Measurements from ENCODE around the gene CST9L. TPM values are rescaled to one million over a fixed set of nuclear protein-coding genes. Genes with fewer than 3 reads are reported as not detected.

The CST9L gene
- total RNA-seq, 1 experiment from 2014 or later, result not detected

- ChIA-PET CTCF (no interaction called here), POLR2A (no interaction called here), RAD21 (ENCODE audit: low non-redundant PET in 1 of 2, low total read pairs in 2 of 2, uncharacterized antibody in 2 of 2, unreplicated experiment in 2 of 2) (no interaction called here)
- no peaks in the 10 kb centered on the region for H4K20me1 ChIP-seq (ENCODE audit: insufficient read depth)
- no peaks in the 10 kb centered on the region for H3K79me2 ChIP-seq (ENCODE audit: insufficient read depth, low read length)
- no peaks in the 10 kb centered on the region for H3K36me3 ChIP-seq (ENCODE audit: control insufficient read depth in 1 of 2, insufficient read depth in 2 of 2, low read length in 2 of 2)
- no peak overlapping the region for H2AFZ ChIP-seq (ENCODE audit: low read depth, low read length, poor library complexity, severe bottlenecking)
- TF ChIP-seq JUND (IDR thresholded peaks at IDR 0.05), result no peak
- no TSS peak for BruUV-seq (replicated peaks)
- no peaks in the 10 kb centered on the region for H3K9me3 ChIP-seq (ENCODE audit: control insufficient read depth in 1 of 2, insufficient read depth in 1 of 2, low read depth in 1 of 2, low read length in 2 of 2)
- ATAC-seq (no peak), DNase-seq (ENCODE audit: low read depth, low spot score) (no peak)
- no peaks in the 10 kb centered on the region for H3K9me2 ChIP-seq (ENCODE audit: insufficient read depth)
- peaks cover 6% of the 10 kb centered on the region; the same call in 1 of the 2 replicates for H3K27me3 ChIP-seq (ENCODE audit: insufficient read depth, low read length)
- no peak overlapping the region for H3K27ac ChIP-seq (ENCODE audit: low read depth, low read length)
- intact Hi-C loops (cut with micrococcal nuclease), result no loop called here
- H3K4me1 ChIP-seq (ENCODE audit: control insufficient read depth in 1 of 2, insufficient read depth in 2 of 2, low read length in 2 of 2), result no peaks in the 10 kb centered on the region
- no peak overlapping the region for H3K4me3 ChIP-seq (replicated peaks in 1 of 2; ENCODE audit: low read depth in 1 of 2, low read length in 2 of 2)
- H3K9ac ChIP-seq (ENCODE audit: low read length), result no peak overlapping the region
- H3K4me2 ChIP-seq (ENCODE audit: low read length), result no peak overlapping the region
These were observed 17.8 kb upstream of the CST9L start for GRCh38 chr20:23585808-23586734.

DNA sequence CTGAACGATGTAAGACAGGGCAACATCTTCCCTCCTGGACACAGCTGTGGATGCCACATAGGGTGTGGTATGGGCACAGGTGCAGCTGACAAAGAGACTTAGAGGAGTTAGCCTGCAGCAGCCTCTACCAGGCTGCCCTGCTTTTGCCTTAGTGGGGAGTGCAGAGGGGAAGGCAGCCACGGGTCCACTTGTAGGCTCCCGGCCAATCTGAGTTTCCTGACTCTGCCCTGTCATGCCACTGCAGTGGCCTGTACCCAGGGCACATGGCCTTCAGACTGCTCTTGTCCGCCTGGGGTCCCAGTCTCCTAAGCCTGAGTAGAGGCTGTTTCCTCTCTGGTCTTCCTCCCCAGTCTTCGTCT lies 17.1 kb upstream of the CST9L start:
- no TSS peak for BruUV-seq (replicated peaks)
- Histone ChIP-seq H3K9me3 (ENCODE audit: control insufficient read depth in 1 of 2, insufficient read depth in 1 of 2, low read depth in 1 of 2, low read length in 2 of 2) (no peaks in the 10 kb centered on the region), H3K4me3 (replicated peaks in 1 of 2; ENCODE audit: low read depth in 1 of 2, low read length in 2 of 2) (no peak overlapping the region), H2AFZ (ENCODE audit: low read depth, low read length, poor library complexity, severe bottlenecking) (no peak overlapping the region), H3K27me3 (ENCODE audit: insufficient read depth, low read length) (peaks cover 6% of the 10 kb centered on the region; the same call in 1 of the 2 replicates), H3K9me2 (ENCODE audit: insufficient read depth) (no peaks in the 10 kb centered on the region), H3K27ac (ENCODE audit: low read depth, low read length) (no peak overlapping the region), H4K20me1 (ENCODE audit: insufficient read depth) (no peaks in the 10 kb centered on the region), H3K4me2 (ENCODE audit: low read length) (no peak overlapping the region), H3K36me3 (ENCODE audit: control insufficient read depth in 1 of 2, insufficient read depth in 2 of 2, low read length in 2 of 2) (no peaks in the 10 kb centered on the region), H3K9ac (ENCODE audit: low read length) (no peak overlapping the region), H3K4me1 (ENCODE audit: control insufficient read depth in 1 of 2, insufficient read depth in 2 of 2, low read length in 2 of 2) (no peaks in the 10 kb centered on the region), H3K79me2 (ENCODE audit: insufficient read depth, low read length) (no peaks in the 10 kb centered on the region)
- ChIA-PET POLR2A (no interaction called here), CTCF (no interaction called here), RAD21 (ENCODE audit: low non-redundant PET in 1 of 2, low total read pairs in 2 of 2, uncharacterized antibody in 2 of 2, unreplicated experiment in 2 of 2) (no interaction called here)
- ATAC-seq, result no peak
- TF ChIP-seq, protein P1, sequence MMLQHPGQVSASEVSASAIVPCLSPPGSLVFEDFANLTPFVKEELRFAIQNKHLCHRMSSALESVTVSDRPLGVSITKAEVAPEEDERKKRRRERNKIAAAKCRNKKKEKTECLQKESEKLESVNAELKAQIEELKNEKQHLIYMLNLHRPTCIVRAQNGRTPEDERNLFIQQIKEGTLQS (IDR thresholded peaks at IDR 0.05), result no peak
- intact Hi-C loops (cut with micrococcal nuclease), result no loop called here
- no peak for DNase-seq (ENCODE audit: low read depth, low spot score)
